Activated naive CD4-positive, alpha-beta T cell (primary cell): Measurements from ENCODE around the gene TDO2.
"Not testable (repeated sequence)": the region's sequence is repeated elsewhere in the genome, so short reads cannot be mapped to it uniquely, and the experiment has no call there.

Source experiments
- DNase-seq, 4 experiments: peaks; one replicate each; lab custom pipeline; 2025; lab: John Stamatoyannopoulos, UW

Gene TDO2

GRCh38 chr4:155903453-155903852 is at the start of gene TDO2:
Gene TDO2, plus strand, starts transcription at chr4:155903696. Its CDS starts 63 bp downstream, at chr4:155903759.
- no peak for DNase-seq

- DNase-seq: no peak
Observed at GRCh38 chr4:155854582-155855226, 48.8 kb upstream of the TDO2 start.

GRCh38 chr4:155855897-155856296 is 47.6 kb upstream of the TDO2 start:
- DNase-seq: no peak

GRCh38 chr4:155866177-155866576 is 37.3 kb upstream of the TDO2 start, which contains the start of gene ASIC5:
Gene ASIC5, minus strand, starts transcription at chr4:155866277. Its CDS starts 51 bp downstream, at chr4:155866226.
- no peak for DNase-seq

- DNase-seq: no peak
Observed at GRCh38 chr4:155875878-155876277, 27.6 kb upstream of the TDO2 start.

GRCh38 chr4:155877971-155878370 is 25.5 kb upstream of the TDO2 start:
- no peak for DNase-seq

- no peak for DNase-seq
Observed at GRCh38 chr4:155878611-155879010, 24.9 kb upstream of the TDO2 start.

GRCh38 chr4:155879767-155880166 is 23.7 kb upstream of the TDO2 start:
- DNase-seq: no peak

- DNase-seq: no peak
Observed at GRCh38 chr4:155881555-155881954, 21.9 kb upstream of the TDO2 start.

GRCh38 chr4:155883895-155884294 is 19.6 kb upstream of the TDO2 start:
- no peak for DNase-seq

GRCh38 chr4:155885666-155886065 is 17.8 kb upstream of the TDO2 start:
- no peak for DNase-seq

- DNase-seq: no peak
Observed at GRCh38 chr4:155887045-155887444, 16.5 kb upstream of the TDO2 start.

- no peak for DNase-seq
Observed at GRCh38 chr4:155887847-155888570, 15.5 kb upstream of the TDO2 start.

GRCh38 chr4:155889031-155889793 is 14.3 kb upstream of the TDO2 start:
- DNase-seq: no peak

- no peak for DNase-seq
Observed at GRCh38 chr4:155889946-155890345, 13.6 kb upstream of the TDO2 start.

- DNase-seq: no peak
Observed at GRCh38 chr4:155891058-155891457, 12.4 kb upstream of the TDO2 start.

GRCh38 chr4:155898371-155898770 is 5.1 kb upstream of the TDO2 start:
- DNase-seq: not testable (repeated sequence)

GRCh38 chr4:155899891-155900290 is 3.6 kb upstream of the TDO2 start:
- DNase-seq: no peak

GRCh38 chr4:155900381-155900780 is 3.1 kb upstream of the TDO2 start:
- DNase-seq: no peak

GRCh38 chr4:155901013-155901412 is 2.5 kb upstream of the TDO2 start:
- DNase-seq: no peak

- DNase-seq: no peak
Observed at GRCh38 chr4:155904331-155904730, 835 bp downstream of the TDO2 start.

GRCh38 chr4:155906554-155907247 is 3.2 kb downstream of the TDO2 start:
- DNase-seq: no peak
